HG03066 (cell line): ENCODE results near the gene CTDSPL.
"Not testable (repeated sequence)": the region's sequence is repeated elsewhere in the genome, so short reads cannot be mapped to it uniquely, and the experiment has no call there.

Source experiments
- ATAC-seq: cut with Tn5 transposase; IDR thresholded peaks from one replicate; pipeline ENCODE4 v1.9.1; 2021; ENCODE audit warnings: low read depth; ENCODE audit not compliant: unreplicated experiment

Gene CTDSPL

GRCh38 chr3:38029400-38030125 lies 167.9 kb downstream of the CTDSPL start, which contains the start of gene PLCD1:
Gene PLCD1 (minus strand): TSS chr3:38029642. CDS start chr3:38029539, 103 bp downstream.
- no peak for ATAC-seq

DNA sequence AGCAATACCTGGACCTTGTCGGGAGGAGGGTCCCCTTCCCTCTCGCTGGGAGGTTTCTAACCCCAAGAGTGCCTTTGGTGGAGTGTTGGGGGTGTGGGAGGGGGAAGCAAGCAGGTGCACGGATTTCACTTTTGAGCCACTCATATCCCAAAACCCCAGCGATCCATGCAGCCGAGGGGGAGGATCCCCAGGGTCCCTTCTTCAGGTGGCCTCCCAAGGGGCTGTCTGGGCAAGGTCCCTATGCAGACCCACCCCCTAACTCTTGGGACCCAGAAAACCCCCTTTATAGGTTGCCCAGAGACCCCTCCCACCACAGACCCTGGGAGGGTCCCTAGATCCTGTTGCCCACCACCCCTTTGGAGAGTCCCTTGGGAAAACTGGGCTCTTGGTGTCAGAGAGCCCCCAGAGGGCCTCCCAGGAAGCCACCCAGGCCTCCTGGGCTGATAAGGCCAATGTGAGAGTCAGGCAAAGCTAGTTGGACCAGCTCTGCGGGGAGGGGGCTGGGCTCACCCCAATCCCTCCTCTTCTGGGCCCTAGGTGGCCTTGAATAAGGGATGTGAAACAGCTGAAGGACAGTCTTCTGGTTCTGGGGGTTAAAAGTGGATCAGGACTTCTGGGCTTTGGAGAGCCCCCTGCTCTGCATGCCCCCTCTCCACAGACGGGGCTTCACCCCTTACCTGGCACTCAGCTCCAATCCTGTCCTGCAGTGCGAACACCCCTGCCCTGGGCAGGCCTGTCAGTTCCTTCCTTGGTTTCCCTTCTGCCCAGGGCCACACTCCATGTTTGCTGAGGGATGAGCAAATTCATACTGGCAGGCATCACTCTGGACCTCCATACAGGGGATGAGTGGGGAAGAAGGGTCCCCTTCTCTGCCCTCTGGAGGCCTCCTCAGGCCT lies 168.7 kb downstream of the CTDSPL start:
- ATAC-seq, result no peak

GRCh38 chr3:38031022-38031994 lies 169.6 kb downstream of the CTDSPL start:
- ATAC-seq, result no peak

DNA sequence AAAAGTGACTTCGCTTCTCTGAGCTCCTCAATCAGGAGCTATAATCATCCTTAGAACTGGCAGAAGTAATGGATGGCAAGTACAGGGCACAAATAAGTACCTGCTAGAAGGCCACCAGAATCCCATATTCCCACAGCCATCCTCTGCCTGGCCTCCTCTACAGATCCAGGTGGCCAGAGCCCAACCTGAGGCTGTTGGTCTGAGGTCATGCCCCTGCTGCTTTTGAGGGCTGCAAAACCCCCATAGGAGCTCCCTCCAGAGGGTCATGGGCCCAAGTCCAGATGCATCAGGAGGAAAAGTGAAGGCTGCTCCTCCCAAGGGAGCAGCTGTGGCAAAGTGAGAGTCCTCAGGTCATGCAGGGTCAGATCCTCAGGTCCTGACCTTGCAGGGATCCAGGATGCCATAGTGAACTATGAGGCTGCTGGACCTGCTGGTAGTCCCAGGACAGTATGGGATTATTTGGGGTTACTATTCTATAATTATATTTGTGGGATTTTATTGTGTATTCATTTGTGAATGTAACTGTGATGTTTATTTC lies 170.7 kb downstream of the CTDSPL start:
- no peak for ATAC-seq

DNA sequence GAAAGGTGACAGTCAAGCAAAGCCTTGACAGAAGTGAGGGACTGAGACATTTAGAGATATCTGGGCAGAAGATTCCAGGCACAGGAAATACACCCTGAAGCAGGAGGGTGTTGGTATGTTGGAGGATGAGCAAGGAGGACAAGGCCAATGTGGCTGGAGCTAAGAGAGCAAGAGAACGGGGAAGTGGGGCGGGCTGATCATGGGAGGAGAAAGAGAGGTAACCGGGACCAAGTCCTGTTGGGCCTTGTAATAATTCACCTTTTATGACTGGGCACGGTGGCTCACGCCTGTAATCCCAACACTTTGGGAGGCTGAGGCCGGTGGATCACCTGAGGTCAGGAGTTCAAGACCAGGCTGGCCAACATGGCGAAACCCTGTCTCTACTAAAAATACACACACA lies 171.9 kb downstream of the CTDSPL start:
- ATAC-seq, result not testable (repeated sequence)
